Limb (tissue), 2 donors: Measurements from ENCODE around the gene GALNT6.

Experiments
- DNase-seq, 2 donors: peaks; one replicate each; pipeline ENCODE4 v3.0.0-alpha.2; 2016; ENCODE audit errors: extremely low spot score in 2 of 2

GALNT6 gene

DNA sequence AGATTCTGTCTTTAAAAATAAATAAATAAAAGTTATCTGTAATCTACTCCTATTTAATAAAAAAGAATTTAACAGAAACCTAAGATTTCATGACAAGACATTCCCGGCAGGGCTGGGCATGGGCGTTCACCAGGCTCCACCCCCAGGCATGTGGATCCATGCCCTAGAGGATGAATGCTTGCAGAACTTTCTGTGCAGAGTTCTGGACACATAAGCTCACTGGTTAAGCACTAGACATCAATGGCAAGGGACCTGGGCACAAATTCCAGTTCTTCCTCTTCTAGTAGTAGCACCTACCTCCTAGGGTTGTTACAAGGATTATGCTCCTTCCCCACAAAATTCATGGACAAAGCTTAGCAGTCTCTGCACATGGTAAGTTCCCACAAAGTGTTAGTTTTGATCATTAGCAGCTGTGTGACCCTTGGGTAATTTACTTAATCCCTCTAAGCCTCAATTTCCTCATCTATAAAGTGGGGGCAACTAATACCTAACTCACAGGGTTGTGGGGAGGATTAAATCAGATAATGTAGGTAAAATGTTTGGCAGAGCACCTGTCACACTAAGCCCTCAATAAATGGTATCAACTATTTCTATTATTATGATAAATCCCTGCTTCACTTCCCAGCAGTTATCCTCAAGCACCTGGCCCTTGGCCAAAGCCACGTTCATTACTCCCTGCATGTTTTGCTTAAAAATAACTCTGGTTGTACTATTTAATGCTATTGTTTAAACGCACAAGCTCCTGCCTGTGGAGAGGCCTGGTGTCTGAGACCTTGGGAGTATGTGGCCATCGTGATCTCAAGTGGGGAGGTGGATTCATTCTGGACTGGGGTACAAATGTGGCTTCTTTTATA, 9.8 kb downstream of the GALNT6 start:
- DNase-seq: peak in 1 of 2 donors; percentile 49

DNA sequence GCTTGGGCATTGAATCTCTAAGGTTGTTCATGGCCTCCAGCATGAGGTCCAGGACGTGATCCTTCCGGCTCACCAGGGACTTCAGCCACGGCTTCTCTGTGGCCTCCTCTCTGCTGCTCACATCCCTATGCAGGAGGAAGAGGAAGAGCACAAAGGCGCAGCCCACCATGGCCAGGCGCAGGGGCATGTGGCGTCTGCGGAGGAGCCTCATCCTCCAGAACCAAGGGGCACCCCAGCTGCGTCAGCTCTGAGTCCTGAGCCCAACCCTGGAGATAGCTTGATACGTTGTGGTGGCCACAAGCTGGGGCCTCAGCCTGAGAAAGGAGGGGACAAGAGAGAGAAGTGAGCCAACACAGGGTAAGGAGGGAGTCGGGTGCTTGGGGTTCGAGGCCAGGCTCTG, 11.6 kb downstream of the GALNT6 start:
- DNase-seq: no peak

DNA sequence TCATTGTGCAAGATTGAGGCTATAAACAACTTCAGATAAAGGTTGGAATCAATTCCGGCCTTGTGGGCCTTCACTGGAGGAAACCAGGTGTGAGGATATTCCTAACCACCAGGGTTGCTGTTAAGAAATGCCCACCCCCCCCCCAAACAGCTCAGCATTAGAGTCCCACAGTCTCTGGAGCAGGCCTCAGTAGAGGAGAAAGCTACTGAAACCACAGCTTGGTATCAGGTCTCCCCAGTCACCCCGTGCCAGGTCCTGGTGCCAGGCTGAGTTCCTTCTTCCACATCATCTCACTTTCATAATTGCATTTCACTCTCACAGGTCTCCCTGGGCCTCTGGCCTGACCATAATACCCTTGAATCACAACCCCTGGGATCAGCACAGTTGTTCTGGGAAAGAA, 12.5 kb downstream of the GALNT6 start:
- no peak for DNase-seq

DNA sequence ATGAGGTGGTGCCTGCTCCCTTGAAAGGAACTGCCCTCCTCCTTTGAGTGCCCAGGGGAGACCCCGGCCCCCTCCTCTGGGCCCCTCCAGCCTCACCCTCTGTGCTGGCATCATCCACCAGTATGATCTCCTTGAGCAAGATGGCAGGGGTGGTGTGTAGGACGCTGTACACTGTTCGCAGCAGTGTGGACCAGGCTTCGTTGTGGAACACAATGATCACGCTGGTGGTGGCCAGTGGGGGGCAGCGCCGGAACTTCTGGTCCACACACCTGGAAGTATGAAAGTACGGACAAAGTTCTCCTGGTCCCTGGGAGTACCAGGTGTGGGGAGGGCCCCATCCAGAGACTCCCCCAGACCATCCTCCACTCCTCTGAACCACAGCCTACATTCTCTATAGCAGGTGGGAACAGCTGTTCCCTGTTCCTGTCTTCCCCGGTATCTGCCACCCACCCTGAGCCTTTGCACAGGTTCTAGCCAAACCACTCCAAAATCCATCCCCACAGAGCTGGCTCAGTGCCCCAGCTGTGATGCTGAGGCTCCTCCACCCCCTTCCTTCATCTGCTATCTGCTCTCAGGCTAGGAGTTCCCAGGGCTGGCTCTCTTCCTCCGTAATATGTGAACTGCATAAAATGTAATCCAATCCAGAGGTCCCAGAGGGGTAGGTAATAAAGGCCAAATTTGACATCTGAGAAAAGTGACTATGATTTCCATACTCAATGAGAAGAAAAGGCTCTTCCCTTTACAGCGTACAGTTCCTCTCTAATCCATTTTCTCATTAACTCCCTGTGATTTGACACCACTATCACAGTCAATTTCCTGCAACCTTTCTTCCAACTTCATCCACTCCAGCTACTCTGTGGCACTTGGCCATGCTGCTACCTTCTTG, 13.9 kb downstream of the GALNT6 start:
- DNase-seq: peak in 1 of 2 donors; percentile 66

DNA sequence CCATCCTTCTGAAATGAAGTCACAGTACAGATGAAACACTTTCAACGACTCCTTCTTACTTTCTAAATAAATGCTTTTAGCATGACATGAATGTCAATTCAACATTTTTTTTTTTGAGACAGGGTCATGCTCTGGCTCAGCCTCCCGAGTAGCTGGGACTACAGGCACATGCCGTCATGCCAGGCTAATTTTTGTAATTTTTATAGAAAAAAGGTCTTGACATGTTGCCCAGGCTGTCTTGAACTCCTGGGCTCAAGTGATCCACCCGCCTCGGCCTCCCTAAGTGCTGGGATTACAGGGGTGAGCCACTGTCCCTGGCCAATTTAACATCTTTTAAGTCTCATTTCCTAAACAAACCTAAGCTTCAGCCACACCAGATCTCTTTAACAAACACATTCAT, 16.4 kb downstream of the GALNT6 start:
- no peak for DNase-seq

DNA sequence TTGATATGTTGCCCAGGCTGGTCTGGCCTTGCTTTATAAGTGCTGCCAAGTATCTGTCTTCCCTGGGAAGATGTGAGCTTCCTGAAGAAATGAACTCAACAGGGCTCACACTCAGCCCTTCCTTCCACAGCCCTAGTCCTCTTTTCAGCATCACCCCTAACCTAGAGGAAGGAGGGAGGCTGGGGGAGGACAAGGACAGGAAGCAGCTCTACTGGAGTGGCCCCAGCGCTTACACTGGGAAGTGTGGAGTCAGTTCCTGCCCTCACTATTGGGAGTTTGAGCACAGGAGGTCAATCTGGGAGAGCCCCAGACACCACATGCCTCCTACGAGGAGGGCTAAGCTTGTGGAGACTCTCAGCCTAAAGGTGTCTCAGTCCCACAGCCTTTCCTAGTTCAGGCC, 16.8 kb downstream of the GALNT6 start:
- DNase-seq: no peak

DNA sequence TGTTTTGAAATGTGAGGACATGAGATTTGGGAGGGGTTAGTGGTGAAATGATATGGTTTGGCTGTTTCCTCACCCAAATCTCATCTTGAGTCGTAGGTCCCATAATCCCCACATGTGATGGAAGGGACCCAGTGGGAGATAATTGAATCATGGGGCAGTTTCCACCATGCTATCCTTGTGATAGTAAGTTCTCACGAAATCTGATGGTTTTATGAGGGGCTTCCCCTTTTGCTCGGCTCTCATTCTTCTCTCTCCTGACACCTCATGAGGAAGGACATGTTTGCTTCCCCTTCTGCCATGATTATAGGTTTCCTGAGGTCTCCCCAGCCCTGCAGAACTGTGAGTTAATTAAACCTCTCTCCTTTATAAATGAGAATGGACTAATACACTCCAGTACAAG, 18.0 kb downstream of the GALNT6 start:
- no peak for DNase-seq

DNA sequence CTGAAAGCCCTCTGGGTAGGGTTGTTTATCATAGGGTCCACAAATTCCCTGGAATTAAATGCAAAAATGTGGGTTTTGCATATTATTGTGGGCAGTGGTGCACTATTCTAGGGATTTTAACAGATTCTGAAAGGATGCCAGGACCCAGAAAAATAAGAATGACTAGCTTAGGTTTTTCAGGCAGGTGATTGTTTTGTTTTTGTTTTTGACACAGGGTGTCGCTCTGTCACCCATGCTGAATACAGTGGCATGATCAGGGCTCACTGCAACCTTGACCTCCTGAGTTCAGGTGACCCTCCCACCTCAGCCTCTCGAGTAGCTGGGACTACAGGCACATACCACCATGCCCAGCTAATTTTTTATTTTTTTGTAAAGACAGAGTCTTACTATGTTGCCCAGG, 19.2 kb downstream of the GALNT6 start:
- no peak for DNase-seq

DNA sequence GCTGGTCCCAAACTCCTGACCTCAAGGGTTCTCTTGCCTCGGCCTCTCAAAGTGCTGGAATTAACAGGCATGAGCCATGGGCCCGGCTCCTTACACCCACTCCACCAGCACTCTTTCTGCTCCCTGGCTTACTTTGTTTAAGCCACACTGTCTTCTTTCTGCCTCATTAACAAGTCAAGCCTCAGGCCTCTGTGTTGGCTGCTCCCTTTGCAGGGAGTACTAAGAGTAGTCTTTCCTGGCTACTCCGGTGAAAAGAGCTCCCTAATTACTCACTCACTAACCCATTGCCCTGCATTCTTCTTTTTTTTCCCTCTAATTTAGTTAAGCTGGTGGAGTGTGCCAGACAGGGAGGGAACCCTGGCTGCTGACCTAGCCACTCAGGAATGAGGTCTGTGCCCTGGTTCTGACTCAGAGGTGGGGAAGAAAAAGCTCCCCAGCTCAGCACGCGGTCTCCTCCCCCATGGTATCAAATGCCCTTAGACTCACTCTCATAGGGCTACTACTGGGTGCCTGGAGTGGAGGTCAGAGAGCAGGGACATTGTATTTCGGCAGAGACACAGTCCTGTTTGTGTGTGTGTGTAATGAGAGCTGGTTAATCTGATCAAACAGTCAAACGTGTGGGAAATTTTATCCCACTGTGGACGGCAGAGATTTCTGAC, 19.8 kb downstream of the GALNT6 start:
- no peak for DNase-seq

DNA sequence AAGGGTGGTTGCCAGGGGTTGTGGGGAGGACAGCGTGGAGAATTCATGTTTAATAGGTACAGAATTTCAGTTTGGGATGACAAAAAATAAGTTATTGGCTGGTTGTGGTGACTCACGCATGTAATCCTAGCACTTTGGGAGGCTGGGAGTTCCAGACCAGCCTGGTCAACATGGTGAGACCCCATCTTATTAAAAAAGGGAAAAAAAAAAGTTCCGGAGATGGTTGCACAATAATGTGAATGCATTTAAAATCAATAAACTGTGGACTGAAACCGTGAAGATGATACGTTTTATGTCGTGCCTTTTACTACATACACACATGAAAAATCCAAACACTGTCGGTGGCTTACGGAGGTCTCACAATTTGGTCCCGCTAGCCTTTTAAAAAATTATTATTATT, 20.5 kb downstream of the GALNT6 start:
- no peak for DNase-seq

DNA sequence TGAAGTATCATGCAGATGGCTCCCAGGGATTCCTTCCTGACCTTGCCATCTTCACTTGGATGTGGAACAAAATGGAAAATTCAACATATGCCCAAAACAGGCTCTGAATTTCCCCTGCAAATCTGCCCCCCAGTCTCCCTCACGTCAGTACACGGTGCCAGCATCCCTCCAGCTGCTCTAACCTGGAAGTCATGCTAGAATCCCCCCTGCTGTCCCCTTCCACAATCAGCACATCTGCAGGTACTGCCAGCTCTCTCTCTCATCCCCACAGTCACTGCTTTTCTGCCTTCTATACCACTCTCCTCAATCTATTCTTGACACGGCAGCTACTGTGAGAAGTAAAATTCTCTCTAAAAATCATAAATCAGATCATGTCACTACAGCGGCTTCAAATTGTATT, 21.6 kb downstream of the GALNT6 start:
- no peak for DNase-seq

DNA sequence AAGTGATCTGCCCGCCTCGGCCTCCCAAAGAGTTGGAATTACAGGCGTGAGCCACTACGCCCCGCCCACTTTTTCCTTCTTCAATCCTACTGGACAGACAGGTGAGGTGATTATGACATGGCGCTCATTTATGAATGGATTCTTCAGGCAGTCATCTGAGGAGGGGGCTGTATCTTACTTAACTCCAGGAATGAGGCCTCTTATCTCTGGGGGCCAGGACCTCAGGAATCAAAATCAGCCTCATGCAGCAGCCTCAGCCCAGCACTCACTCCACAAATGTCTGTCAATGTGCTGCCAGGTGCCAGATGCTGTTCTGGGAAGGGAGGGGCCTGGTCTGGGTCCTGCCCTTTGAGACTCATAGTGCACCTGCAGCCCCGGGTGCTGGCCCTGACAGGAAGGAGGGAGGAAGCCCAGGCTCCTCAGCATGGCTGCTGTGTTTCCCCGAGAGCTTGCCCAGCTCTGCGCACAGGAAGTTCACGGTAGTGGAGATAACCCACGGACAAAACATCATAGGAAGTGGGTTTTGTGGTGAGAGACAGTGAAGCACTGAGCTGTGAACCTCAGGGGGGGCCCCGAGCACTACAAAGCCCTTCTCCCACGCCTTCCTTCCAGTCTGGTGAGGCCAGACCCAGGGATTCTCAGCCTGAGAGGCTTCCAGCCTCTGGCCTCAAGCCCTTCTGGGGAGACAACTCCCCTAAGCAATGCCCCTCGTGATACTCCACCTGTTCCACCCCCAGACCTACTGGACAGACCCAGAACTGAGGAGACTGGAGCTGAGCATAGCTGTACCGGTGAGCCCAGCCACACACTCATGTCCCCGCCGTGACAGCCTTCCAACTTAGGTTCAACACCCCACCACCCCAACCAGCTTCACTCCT, 22.3 kb downstream of the GALNT6 start:
- no peak for DNase-seq

DNA sequence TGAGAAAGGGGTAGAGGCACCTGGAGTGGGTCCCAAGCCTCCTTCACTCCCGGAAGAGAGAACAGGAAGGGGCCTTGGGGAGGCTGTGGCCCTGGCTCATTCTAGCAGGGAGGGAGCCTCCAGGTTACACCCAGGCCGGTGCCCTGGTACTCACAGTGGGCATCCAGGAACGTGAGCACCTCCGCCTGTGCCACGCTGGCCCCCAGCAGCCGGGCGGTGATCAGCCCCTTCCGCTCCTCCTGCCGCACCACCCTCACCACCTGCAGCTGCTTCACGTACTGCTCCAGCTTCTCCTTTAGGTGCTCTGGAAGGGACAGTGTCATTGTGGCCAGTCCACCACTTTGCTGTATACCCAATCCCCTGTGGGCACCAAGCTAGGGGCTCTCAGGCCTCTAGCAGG, 25.9 kb downstream of the GALNT6 start:
- no peak for DNase-seq

DNA sequence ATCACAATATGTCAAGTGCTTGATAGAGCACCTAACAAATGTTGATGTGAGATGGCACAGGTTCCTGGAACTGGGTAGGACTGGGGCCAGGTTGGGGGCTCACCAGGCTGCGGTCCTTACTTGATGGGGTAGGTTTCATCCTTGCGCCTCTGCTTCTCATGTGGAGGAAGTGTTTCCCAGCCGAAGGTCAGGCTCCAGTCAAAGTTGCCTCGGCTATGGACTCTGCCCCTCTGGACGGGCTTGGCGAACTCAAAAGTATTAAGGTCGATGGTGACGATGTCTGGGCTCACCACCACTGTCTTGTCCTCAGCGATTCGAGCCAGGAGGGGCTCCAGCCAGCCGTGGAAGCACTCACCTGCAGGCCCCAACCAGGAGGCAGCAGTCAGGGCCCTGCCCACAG, 27.2 kb downstream of the GALNT6 start:
- no peak for DNase-seq

DNA sequence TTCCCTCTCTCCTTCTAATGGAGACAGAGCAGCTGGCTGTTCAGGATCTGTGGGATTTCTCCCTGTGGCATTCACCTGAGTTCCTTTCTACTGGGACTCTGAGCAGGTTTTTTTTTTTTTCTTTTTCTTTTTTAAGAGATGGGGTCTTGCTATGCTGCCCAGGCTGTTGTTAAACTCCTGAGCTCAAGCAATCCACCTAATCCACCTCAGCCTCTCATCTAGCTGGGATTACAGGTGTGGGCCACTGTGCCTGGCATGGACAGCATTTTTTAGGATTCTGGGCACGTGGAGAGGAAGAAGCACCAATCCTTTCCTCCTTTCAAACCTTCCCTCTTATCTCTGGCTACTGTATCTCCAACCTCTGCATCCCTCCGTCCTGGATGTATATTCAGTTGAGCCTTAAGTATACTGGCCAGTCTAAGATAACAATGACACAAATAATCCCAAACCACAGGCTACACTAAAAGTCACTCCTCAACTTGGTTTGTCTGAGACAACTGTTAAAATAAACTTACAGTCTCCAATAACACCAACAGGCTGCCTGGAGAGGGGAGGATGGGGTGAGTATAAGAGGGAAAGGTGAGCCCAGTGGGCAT, 28.4 kb downstream of the GALNT6 start:
- no peak for DNase-seq

DNA sequence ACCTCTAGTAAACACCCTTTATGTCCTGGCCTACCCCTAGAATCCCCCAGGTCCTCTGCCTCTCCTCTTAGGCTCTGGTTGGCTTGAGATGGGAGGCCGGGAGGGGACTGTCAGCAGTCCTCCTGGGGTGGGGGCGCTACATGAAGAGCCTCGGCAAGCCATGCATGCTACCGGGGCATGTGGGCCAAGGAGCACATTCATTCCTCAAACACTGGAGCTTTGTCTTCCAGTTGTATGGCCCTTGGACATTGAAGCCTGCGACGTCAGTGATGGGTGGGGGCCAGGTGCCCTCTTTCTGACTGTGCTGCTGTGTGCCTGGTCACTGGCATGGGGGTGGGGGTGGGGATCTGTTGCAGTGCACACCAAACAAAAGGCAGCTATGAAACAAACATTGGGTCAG, 28.9 kb downstream of the GALNT6 start:
- peak in 1 of 2 donors; percentile 42 for DNase-seq

DNA sequence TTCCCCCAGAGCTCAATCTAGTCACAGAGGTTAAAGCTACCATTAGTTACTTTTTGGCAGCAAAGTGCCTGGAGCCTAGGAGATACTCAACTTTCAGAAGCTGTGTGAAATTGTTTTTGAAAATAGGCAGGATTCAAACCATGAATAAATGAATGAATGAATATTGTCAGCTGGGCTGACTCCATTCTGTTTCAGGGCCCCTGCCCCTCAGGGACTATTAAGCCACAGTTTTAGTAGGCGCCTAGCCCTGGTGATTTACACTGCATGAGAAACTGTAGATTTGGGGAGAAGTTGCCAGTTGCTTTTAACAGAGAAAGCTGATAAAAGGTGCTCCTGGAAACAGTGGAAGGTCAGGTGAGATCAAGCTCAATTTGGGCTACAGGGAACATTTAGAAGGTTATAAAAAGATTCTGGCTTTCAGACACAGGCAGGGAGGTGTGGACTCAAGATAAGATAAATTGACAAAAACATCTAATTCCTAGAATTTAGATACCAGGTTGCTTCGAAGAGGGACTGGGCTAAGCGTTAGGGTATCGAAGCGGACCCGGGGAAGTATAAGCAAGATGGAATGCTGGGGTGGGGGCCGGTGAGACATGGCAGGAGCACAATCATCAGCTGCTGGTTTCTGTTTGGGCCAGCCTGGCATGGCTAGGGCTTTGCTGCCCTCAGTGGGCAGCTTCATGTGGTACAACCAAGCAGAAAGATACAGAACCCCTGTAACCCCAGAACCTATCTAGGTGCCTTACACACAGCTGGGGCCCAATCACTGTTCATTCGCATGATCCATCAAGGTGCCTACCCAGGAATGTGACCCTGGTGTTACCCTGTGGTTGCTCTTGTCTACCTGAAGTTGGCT, 29.8 kb downstream of the GALNT6 start:
- DNase-seq: no peak

DNA sequence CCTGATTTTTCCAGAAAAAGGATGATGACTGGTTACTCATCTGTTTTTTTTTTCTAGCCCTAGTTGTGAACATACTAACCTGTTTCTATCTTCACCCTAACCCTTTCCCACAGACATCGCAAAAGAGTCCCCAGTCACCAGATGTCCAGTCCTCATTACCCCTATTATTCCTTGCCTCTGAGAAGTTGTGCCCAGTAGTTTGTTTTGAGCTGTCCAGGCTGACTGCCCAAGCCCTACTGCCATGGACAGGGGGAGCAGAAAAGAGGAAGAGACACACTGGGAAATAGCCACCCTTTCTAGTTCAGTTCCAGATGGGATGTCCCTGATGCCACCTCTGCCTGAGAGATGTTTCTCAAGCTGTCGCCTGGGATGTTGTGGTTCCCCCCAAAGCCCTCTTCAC, 30.9 kb downstream of the GALNT6 start:
- no peak for DNase-seq

DNA sequence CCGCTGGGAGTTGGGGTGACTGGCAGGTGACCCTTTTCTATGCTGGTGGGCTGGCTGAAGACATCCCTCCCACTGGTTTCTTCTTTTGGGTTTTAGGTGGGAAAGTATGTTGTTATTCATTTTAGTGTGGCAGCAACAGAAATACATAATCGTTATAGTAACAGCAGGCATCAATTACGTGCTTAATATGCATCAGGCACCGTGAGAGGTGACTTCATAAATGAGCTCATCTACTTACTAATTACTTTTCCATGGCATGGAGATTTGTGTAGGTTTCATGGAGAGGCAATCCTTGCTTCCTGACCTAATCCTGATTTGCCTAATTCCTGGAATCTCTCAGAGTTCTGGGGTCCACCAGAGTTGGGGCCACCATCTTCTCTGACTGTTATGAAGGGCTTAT, 31.4 kb downstream of the GALNT6 start:
- no peak for DNase-seq

DNA sequence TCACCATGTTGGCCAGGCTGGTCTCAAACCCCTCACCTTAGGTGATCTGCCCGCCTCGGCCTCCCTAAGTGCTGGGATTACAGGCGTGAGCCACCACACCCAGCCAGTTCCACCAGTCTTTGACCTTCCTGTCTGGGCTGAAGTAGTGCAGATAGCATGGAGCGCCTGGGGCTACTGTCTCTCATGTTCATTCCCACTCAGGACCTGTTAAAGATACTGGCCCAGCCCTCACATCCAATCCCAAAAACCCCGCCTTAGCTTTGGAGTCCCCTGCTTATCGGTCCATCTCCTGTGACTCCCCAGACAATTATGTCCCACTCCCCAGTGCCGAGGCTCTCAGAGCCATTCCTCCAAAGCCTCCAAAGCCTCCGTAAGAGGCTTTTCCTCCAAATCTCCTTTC, 32.7 kb downstream of the GALNT6 start:
- no peak for DNase-seq
